Esophagus squamous epithelium (tissue), 4 donors: ENCODE measurements around the gene MEGF10.
"Not testable (repeated sequence)": the region's sequence is repeated elsewhere in the genome, so short reads cannot be mapped to it uniquely, and the experiment has no call there.

Source experiments
- CTCF ChIP-seq, 6 experiments: fragments of 450-650 bp in 4 of 6; fragments of 200-600 bp in 2 of 6; sonication (generic) in 2 of 6; IDR thresholded peaks; one replicate each; pipeline ENCODE4 v1.5.1; 2016 to 2019; ENCODE audit warnings: antibody characterized with exemption in 6 of 6, mild to moderate bottlenecking in 4 of 6, moderate library complexity in 4 of 6
- POLR2A ChIP-seq, 4 donors: fragments of 450-650 bp; IDR thresholded peaks; one replicate each; pipeline ENCODE4 v1.6.1; 2017; ENCODE audit warnings: antibody characterized with exemption in 4 of 4, mild to moderate bottlenecking in 4 of 4, moderate library complexity in 3 of 4

GRCh38 chr5:127265473-127265872 lies 25.1 kb upstream of the MEGF10 start:
- TF ChIP-seq CTCF, POLR2A (IDR thresholded peaks at IDR 0.05): not testable (repeated sequence)
